SK-N-SH (cell line): ENCODE results near the gene C11orf52. TPM values are rescaled to one million over a fixed set of nuclear protein-coding genes. Genes with fewer than 3 reads are reported as not detected.

ENCODE experiments used
- CTCF ChIA-PET: fragments of 300-600, 350-600 bp; formaldehyde crosslinking; extraction: SDS; loops from one replicate; lab custom pipeline; 2021; lab: Yijun Ruan, JAX
- POLR2A ChIA-PET: fragments of 350-600 bp; sonication (Branson Sonifier 250); formaldehyde crosslinking; extraction: SDS; loops from one replicate; lab custom pipeline; 2020; ENCODE audit warnings: antibody characterized with exemption, inconsistent platforms; lab: Yijun Ruan, JAX
- DNase-seq: peaks from one replicate; pipeline ENCODE4 v3.0.0; 2012
- H2AFZ ChIP-seq: fragments of 200-600 bp; sonication (generic); 2 replicates; pipeline ENCODE4 v1.8.1; 2016; ENCODE audit warnings: antibody characterized with exemption, mild to moderate bottlenecking, low read depth
- H3F3A ChIP-seq: fragments of 200-600 bp; sonication (generic); replicated peaks from 2 replicates; pipeline ENCODE3; 2016; ENCODE audit warnings: antibody characterized with exemption, mild to moderate bottlenecking; ENCODE audit not compliant: insufficient read depth
- H3K27ac ChIP-seq, 2 experiments: fragments of 200-500 bp in 1 of 2; fragments of 200-600 bp in 1 of 2; sonication (Bioruptor generic) in 1 of 2; sonication (generic), shearing (Covaris generic) in 1 of 2; 2 replicates each; pipeline versions ENCODE4 v1.5.1 to v1.6.1; 2014 to 2016; ENCODE audit warnings: low read depth in 2 of 2, inconsistent platforms in 1 of 2, low read length in 1 of 2, mild to moderate bottlenecking in 1 of 2, mixed read lengths in 1 of 2
- H3K27me3 ChIP-seq: fragments of 200-600 bp; sonication (generic), shearing (Covaris generic); 2 replicates; pipeline ENCODE4 v1.6.1; 2016; ENCODE audit warnings: mixed run types; ENCODE audit not compliant: insufficient read depth
- H3K36me3 ChIP-seq, 2 experiments: fragments of 200-500 bp in 1 of 2; fragments of 200-600 bp in 1 of 2; sonication (Bioruptor generic) in 1 of 2; sonication (generic) in 1 of 2; replicated peaks in 1 of 2; 2 replicates each; pipeline versions ENCODE3 to v1.5.1; 2014 to 2016; ENCODE audit warnings: low read length in 1 of 2, mild to moderate bottlenecking in 1 of 2; ENCODE audit not compliant: insufficient read depth in 2 of 2, control insufficient read depth in 1 of 2
- H3K4me1 ChIP-seq, 2 experiments: fragments of 200-500 bp in 1 of 2; fragments of 200-600 bp in 1 of 2; sonication (Bioruptor generic) in 1 of 2; sonication (generic), shearing (Covaris generic) in 1 of 2; 2 replicates each; pipeline versions ENCODE4 v1.5.1 to v1.6.1; 2014 to 2016; ENCODE audit warnings: low read depth in 1 of 2, low read length in 1 of 2, mixed run types in 1 of 2; ENCODE audit not compliant: insufficient read depth in 2 of 2, control insufficient read depth in 1 of 2
- H3K4me2 ChIP-seq: fragments of 200-600 bp; sonication (generic), shearing (Covaris generic); 2 replicates; pipeline ENCODE4 v1.6.1; 2017; ENCODE audit warnings: mixed run types
- H3K4me3 ChIP-seq, 2 experiments: fragments of 200-500 bp in 1 of 2; fragments of 200-600 bp in 1 of 2; sonication (Bioruptor generic) in 1 of 2; sonication (generic), shearing (Covaris generic) in 1 of 2; 2 replicates each; pipeline versions ENCODE4 v1.5.1 to v1.8.1; 2014 to 2016; ENCODE audit warnings: low read depth in 2 of 2, inconsistent platforms in 1 of 2, low read length in 1 of 2, mild to moderate bottlenecking in 1 of 2, mixed read lengths in 1 of 2, moderate library complexity in 1 of 2
- H3K79me2 ChIP-seq: fragments of 200-600 bp; sonication (generic); 2 replicates; pipeline ENCODE4 v1.8.1; 2017; ENCODE audit warnings: mild to moderate bottlenecking; ENCODE audit not compliant: insufficient read depth
- H3K9ac ChIP-seq: fragments of 200-600 bp; sonication (generic); 2 replicates; pipeline ENCODE4 v1.6.1; 2017; ENCODE audit warnings: mixed run types
- H3K9me2 ChIP-seq: fragments of 200-600 bp; sonication (generic); 2 replicates; pipeline ENCODE4 v1.6.1; 2017; ENCODE audit warnings: mixed run types
- H3K9me3 ChIP-seq: fragments of 200-600 bp; sonication (generic); 2 replicates; pipeline ENCODE4 v1.6.1; 2017; ENCODE audit warnings: mixed run types, mild to moderate bottlenecking, moderate library complexity
- H4K20me1 ChIP-seq: fragments of 200-600 bp; sonication (generic); 2 replicates; pipeline ENCODE4 v1.6.1; 2017; ENCODE audit warnings: mild to moderate bottlenecking, mixed run types; ENCODE audit not compliant: insufficient read depth
- FOXM1 ChIP-seq: IDR thresholded peaks from 2 replicates; pipeline ENCODE4 v1.4.0; 2012; ENCODE audit warnings: low read depth, mild to moderate bottlenecking
- IRF3 ChIP-seq: fragments of 150-350 bp; IDR thresholded peaks from 2 replicates; pipeline ENCODE4 v1.6.1; 2016; ENCODE audit warnings: mild to moderate bottlenecking, low read depth, low read length
- MEF2A ChIP-seq: IDR thresholded peaks from 2 replicates; pipeline ENCODE4 v1.4.0; 2012; ENCODE audit warnings: low read depth, borderline replicate concordance
- PBX3 ChIP-seq: IDR thresholded peaks from 2 replicates; pipeline ENCODE4; 2012
- POLR2AphosphoS5 ChIP-seq: IDR thresholded peaks from 2 replicates; pipeline ENCODE4 v1.6.1; 2012; ENCODE audit warnings: low read depth, low read length
- RCOR1 ChIP-seq: fragments of 150-350 bp; IDR thresholded peaks from 2 replicates; pipeline ENCODE4 v1.6.1; 2017; ENCODE audit warnings: antibody characterized with exemption, low read length
- REST ChIP-seq: IDR thresholded peaks from 2 replicates; pipeline ENCODE4 v1.6.1; 2012; ENCODE audit warnings: mild to moderate bottlenecking, low read depth, low read length, moderate library complexity
- RFX5 ChIP-seq: IDR thresholded peaks from 2 replicates; pipeline ENCODE4 v1.6.1; 2012; ENCODE audit warnings: mild to moderate bottlenecking, improper control_type of control experiment, low read length
- TAF1 ChIP-seq: IDR thresholded peaks from 2 replicates; pipeline ENCODE4 v1.6.1; 2012; ENCODE audit warnings: low read depth, mild to moderate bottlenecking, low read length, moderate library complexity, borderline replicate concordance
- TCF12 ChIP-seq: IDR thresholded peaks from 2 replicates; pipeline ENCODE4 v1.4.0; 2012
- WGBS: methylation state at CpG from one replicate; pipeline ENCODE4 v1.1.6; 2017; ENCODE audit warnings: low lambda C conversion rate; 5-methylcytosine and 5-hydroxymethylcytosine counted together
- polyA plus RNA-seq, 3 experiments: library from polyadenylated mRNA; depleted of rRNA; stranded (reverse); fragments of >200 nt; gene quantifications; 2 replicates each; pipeline ENCODE4 v1.2.3, GENCODE V29; 2012

Gene C11orf52
- polyA plus RNA-seq, 1 of the 3 experiments (the other 2 are of a cell fraction), result not detected

GRCh38 chr11:111933872-111934271 is 15.2 kb downstream of the C11orf52 start:
- no peak overlapping the region; a peak in 1 of 4 replicates for H3K27ac ChIP-seq
- WGBS, result 48% methylated on average over 1 of the region's 1 CpG
- H3K4me1 ChIP-seq, result peaks cover 28 to 37% of the 10 kb centered on the region in 2 experiments; a peak in 3 of 4 replicates

More at GRCh38 chr11:111933872-111934271, 15.2 kb downstream of the C11orf52 start:
- no peak for DNase-seq
- no peak overlapping the region for H3K4me2 ChIP-seq
- H2AFZ ChIP-seq, result no peak overlapping the region
- no peaks in the 10 kb centered on the region for H3K9me3 ChIP-seq
- H4K20me1 ChIP-seq, result no peaks in the 10 kb centered on the region
- TF ChIP-seq FOXM1 (no peak), RFX5 (no peak), PBX3 (no peak), MEF2A (no peak), RCOR1 (no peak), REST (no peak), POLR2AphosphoS5 (no peak), TAF1 (no peak), IRF3 (no peak), TCF12 (no peak)
- peaks cover 18% of the 10 kb centered on the region for H3F3A ChIP-seq
- no peaks in the 10 kb centered on the region for H3K36me3 ChIP-seq
- peaks cover 18% of the 10 kb centered on the region; the same call in 1 of the 2 replicates for H3K79me2 ChIP-seq
- no peak overlapping the region for H3K9ac ChIP-seq
- POLR2A ChIA-PET, result no interaction called here
- no peaks in the 10 kb centered on the region for H3K27me3 ChIP-seq
- no peak overlapping the region for H3K4me3 ChIP-seq
- H3K9me2 ChIP-seq, result no peaks in the 10 kb centered on the region
- CTCF ChIA-PET, result interaction anchor here (0.7 to 15.8 kb wide), 5 partner anchors 42 to 90 kb away, joined by 3 to 272 read pairs (median 3); partner anchors contain the start of gene ALG9
